ENCODE results near the gene SMKR1.

Gene SMKR1

DNA sequence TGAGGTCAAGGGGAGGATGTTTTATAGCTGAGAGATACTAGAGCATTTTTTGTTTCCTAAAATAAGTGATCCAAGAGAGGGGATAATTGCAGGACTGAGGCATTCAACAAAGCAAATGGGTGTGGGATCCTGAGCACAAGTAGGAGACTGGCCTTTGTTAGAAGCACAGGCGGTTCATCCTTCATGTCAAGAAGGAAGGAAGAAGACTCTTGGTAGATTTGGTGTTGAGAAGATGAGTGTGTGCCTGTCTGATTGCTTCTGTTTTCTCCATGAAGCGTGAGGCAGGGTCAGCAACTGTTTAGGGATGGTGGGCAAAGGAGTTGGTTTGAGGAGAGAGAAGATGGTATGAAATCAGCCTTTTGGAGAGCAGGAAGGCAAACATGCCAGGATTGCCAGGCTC is 40.5 kb upstream of the SMKR1 start:
- Histone ChIP-seq H3K36me3 (replicated peaks; ENCODE audit: low read depth, low read length) (peaks cover 6% of the 10 kb centered on the region), H3K27ac (ENCODE audit: low read length) (no peak overlapping the region), H3K9ac (ENCODE audit: low read length) (no peak overlapping the region), H3K27me3 (ENCODE audit: low read depth, low read length) (no peaks in the 10 kb centered on the region), H4K20me1 (ENCODE audit: insufficient read depth, low read length) (no peaks in the 10 kb centered on the region), H3K4me1 (ENCODE audit: low read length) (no peaks in the 10 kb centered on the region), H2AFZ (ENCODE audit: low read depth, low read length) (no peak overlapping the region), H3K4me2 (ENCODE audit: low read length) (no peak overlapping the region), H3K9me3 (ENCODE audit: insufficient read depth, low read length) (no peaks in the 10 kb centered on the region), H3K79me2 (ENCODE audit: low read length) (no peaks in the 10 kb centered on the region), H3K4me3 (ENCODE audit: low read length) (no peak overlapping the region)
- TF ChIP-seq, protein P1, sequence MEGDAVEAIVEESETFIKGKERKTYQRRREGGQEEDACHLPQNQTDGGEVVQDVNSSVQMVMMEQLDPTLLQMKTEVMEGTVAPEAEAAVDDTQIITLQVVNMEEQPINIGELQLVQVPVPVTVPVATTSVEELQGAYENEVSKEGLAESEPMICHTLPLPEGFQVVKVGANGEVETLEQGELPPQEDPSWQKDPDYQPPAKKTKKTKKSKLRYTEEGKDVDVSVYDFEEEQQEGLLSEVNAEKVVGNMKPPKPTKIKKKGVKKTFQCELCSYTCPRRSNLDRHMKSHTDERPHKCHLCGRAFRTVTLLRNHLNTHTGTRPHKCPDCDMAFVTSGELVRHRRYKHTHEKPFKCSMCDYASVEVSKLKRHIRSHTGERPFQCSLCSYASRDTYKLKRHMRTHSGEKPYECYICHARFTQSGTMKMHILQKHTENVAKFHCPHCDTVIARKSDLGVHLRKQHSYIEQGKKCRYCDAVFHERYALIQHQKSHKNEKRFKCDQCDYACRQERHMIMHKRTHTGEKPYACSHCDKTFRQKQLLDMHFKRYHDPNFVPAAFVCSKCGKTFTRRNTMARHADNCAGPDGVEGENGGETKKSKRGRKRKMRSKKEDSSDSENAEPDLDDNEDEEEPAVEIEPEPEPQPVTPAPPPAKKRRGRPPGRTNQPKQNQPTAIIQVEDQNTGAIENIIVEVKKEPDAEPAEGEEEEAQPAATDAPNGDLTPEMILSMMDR (IDR thresholded peaks at IDR 0.05; ENCODE audit: low read depth, low read length), result no peak
- no peak for TF ChIP-seq EZH2phosphoT487 (IDR thresholded peaks at IDR 0.05; ENCODE audit: low read depth)

DNA sequence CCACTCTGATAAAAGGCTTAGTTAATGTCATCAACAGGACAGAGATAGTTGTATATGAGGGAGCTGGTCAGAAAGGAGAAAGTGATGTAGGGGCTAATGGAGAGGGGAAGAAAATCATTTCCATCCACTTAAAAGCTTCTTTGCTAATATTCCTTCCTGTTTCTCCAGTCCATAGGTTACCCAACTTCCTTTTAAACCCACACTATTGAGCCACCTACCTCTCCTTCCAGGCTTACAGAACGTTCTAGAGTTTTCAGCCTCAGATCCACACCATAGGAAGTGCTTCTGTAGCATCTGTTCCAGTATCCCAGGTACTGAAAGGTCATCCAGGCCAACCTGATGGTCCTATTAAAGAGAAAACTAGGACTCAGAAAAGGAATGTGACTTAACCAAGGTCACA is 39.9 kb upstream of the SMKR1 start:
- H3K4me3 ChIP-seq (ENCODE audit: low read length), result no peak overlapping the region
- no peaks in the 10 kb centered on the region for H3K9me3 ChIP-seq (ENCODE audit: insufficient read depth, low read length)
- no peaks in the 10 kb centered on the region for H3K79me2 ChIP-seq (ENCODE audit: low read length)
- H3K36me3 ChIP-seq (replicated peaks; ENCODE audit: low read depth, low read length), result peaks cover 6% of the 10 kb centered on the region
- H3K27me3 ChIP-seq (ENCODE audit: low read depth, low read length), result no peaks in the 10 kb centered on the region
- TF ChIP-seq EZH2phosphoT487 (IDR thresholded peaks at IDR 0.05; ENCODE audit: low read depth), result no peak
- TF ChIP-seq, protein P1 (IDR thresholded peaks at IDR 0.05; ENCODE audit: low read depth, low read length), result no peak
- no peak overlapping the region for H2AFZ ChIP-seq (ENCODE audit: low read depth, low read length)
- H3K4me1 ChIP-seq (ENCODE audit: low read length), result no peaks in the 10 kb centered on the region
- no peak overlapping the region for H3K27ac ChIP-seq (ENCODE audit: low read length)
- H3K9ac ChIP-seq (ENCODE audit: low read length), result no peak overlapping the region
- H4K20me1 ChIP-seq (ENCODE audit: insufficient read depth, low read length), result no peaks in the 10 kb centered on the region
- no peak overlapping the region for H3K4me2 ChIP-seq (ENCODE audit: low read length)

DNA sequence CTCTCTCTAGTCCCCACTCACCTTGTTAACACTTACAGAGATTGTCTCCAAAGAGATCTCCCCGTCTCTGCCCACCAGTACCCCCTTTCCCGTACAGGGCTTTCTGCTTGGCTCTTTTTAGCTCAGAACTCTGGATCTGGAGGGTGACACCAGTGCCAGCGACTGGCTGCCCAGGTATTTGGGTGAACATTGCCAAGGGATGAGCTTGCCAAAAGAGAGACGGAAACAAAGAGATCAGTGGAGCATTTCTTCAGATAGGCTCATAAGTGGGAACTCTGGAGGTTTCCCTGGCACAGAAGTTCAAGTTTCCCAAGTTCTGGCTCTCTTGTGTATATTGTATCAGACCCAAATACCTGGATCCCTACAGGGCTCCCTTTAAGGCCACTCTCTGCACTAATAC is 38.1 kb upstream of the SMKR1 start:
- Histone ChIP-seq H3K4me3 (ENCODE audit: low read length) (no peak overlapping the region), H3K4me1 (ENCODE audit: low read length) (no peaks in the 10 kb centered on the region), H3K9me3 (ENCODE audit: insufficient read depth, low read length) (no peaks in the 10 kb centered on the region), H3K79me2 (ENCODE audit: low read length) (no peaks in the 10 kb centered on the region), H2AFZ (ENCODE audit: low read depth, low read length) (no peak overlapping the region), H3K27me3 (ENCODE audit: low read depth, low read length) (no peaks in the 10 kb centered on the region), H3K36me3 (replicated peaks; ENCODE audit: low read depth, low read length) (peaks cover 4% of the 10 kb centered on the region), H3K9ac (ENCODE audit: low read length) (no peak overlapping the region), H3K4me2 (ENCODE audit: low read length) (no peak overlapping the region), H4K20me1 (ENCODE audit: insufficient read depth, low read length) (no peaks in the 10 kb centered on the region), H3K27ac (ENCODE audit: low read length) (no peak overlapping the region)
- TF ChIP-seq, protein P1 (IDR thresholded peaks at IDR 0.05; ENCODE audit: low read depth, low read length), result no peak
- no peak for TF ChIP-seq EZH2phosphoT487 (IDR thresholded peaks at IDR 0.05; ENCODE audit: low read depth)

DNA sequence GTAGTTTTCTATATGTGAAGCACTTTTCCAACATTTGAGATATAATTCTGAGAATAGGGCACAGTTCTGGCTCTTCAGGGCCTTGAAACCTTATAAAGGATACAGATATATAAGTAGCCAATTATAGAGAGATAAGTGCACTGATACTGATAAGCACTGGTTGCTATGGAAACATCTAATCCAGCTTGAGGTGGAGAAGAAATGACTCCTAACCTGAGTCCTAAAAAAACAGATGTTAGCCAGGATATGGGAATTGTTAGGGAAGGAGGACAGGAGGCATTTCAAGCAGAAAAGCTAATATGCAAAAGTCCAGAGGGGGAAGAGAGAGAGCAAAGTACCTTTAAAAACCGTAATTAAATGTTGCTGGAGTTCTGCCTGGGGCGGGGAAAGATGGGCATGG is 37.3 kb upstream of the SMKR1 start:
- TF ChIP-seq, protein P1 (IDR thresholded peaks at IDR 0.05; ENCODE audit: low read depth, low read length), result no peak
- TF ChIP-seq EZH2phosphoT487 (IDR thresholded peaks at IDR 0.05; ENCODE audit: low read depth), result no peak
- no peak overlapping the region for H3K4me2 ChIP-seq (ENCODE audit: low read length)
- peaks cover under 1% of the 10 kb centered on the region for H3K36me3 ChIP-seq (replicated peaks; ENCODE audit: low read depth, low read length)
- no peaks in the 10 kb centered on the region for H3K9me3 ChIP-seq (ENCODE audit: insufficient read depth, low read length)
- H2AFZ ChIP-seq (ENCODE audit: low read depth, low read length), result no peak overlapping the region
- H4K20me1 ChIP-seq (ENCODE audit: insufficient read depth, low read length), result no peaks in the 10 kb centered on the region
- H3K27me3 ChIP-seq (ENCODE audit: low read depth, low read length), result no peaks in the 10 kb centered on the region
- no peak overlapping the region for H3K9ac ChIP-seq (ENCODE audit: low read length)
- no peak overlapping the region for H3K4me3 ChIP-seq (ENCODE audit: low read length)
- H3K79me2 ChIP-seq (ENCODE audit: low read length), result no peaks in the 10 kb centered on the region
- H3K27ac ChIP-seq (ENCODE audit: low read length), result no peak overlapping the region
- H3K4me1 ChIP-seq (ENCODE audit: low read length), result no peaks in the 10 kb centered on the region

Measured in OCI-LY3 (cell line).